Left ventricle myocardium superior (tissue), 1 donor: Measurements from ENCODE around the gene TXNDC12. TPM values are rescaled to one million over a fixed set of nuclear protein-coding genes. Genes with fewer than 3 reads are reported as not detected.
A peak's percentile ranks its signal among the peaks of the same experiment; 100 is the strongest.
"Not testable (repeated sequence)": the region's sequence is repeated elsewhere in the genome, so short reads cannot be mapped to it uniquely, and the experiment has no call there.

Source experiments
- ATAC-seq: fragments of 200-7000 bp; cut with Tn5 transposase; one replicate; pipeline ENCODE4 v1.9.1; 2020; ENCODE audit warnings: mild to moderate bottlenecking, moderate library complexity
- DNase-seq: peaks from one replicate; pipeline ENCODE4 v3.0.0-alpha.2; 2020
- intact Hi-C: fragments of 100-400 bp; cut with micrococcal nuclease; formaldehyde crosslinking; loops from one replicate; pipeline ENCODE4 v1.11.0; 2022
- long read RNA-seq: library from polyadenylated mRNA; unstranded; transcript quantifications from one replicate; pipeline ENCODE4 v2.0.0, GENCODE V29; 2021
- total RNA-seq: library from RNA; stranded (reverse); fragmentation: NEBNext Ultra II Directional; extraction: Animal tissue kit (Norgen Biotek cat#: 25700); gene quantifications from one replicate; pipeline ENCODE4 v1.2.1, GENCODE V29; 2021
- donor health status: DM: no; HTN: yes; CAD: no; lungs with severe emphysema.

The TXNDC12 gene
- 18.5 TPM for total RNA-seq
- long read RNA-seq, transcript TXNDC12-201 (7 exons, 2,396 nt), result major isoform, 35 of 37 reads
- long read RNA-seq, partial matches to known transcripts, result 0 of 37 reads
- long read RNA-seq, other reads (novel, unspliced or antisense), result 2 of 37 reads

GRCh38 chr1:52055066-52055865 lies at the start of gene TXNDC12:
Gene TXNDC12 (minus strand): TSS chr1:52055191. CDS start chr1:52055096, 95 bp downstream.
- ATAC-seq (peak; percentile 87), DNase-seq (peak; percentile 85)
- intact Hi-C loops, result no loop called here

- DNase-seq, result no peak
- ATAC-seq, result no peak
- intact Hi-C loops, result no loop called here
These were observed 47.5 kb upstream of the TXNDC12 start for GRCh38 chr1:52102336-52103013.

- intact Hi-C loops, result no loop called here
- ATAC-seq (no peak), DNase-seq (no peak)
These were observed 43.3 kb upstream of the TXNDC12 start for GRCh38 chr1:52098139-52098871.

- ATAC-seq, result no peak
- intact Hi-C loops, result no loop called here
- no peak for DNase-seq
These were observed 41.2 kb upstream of the TXNDC12 start for GRCh38 chr1:52096216-52096615.

- DNase-seq, ATAC-seq, intact Hi-C loops: not testable (repeated sequence)
These were observed 39.3 kb upstream of the TXNDC12 start for GRCh38 chr1:52094300-52094699.

- ATAC-seq, DNase-seq, intact Hi-C loops: not testable (repeated sequence)
These were observed 32.9 kb upstream of the TXNDC12 start for GRCh38 chr1:52087892-52088291.

- intact Hi-C loops, result no loop called here
- DNase-seq, result no peak
- no peak for ATAC-seq
These were observed 25.0 kb upstream of the TXNDC12 start for GRCh38 chr1:52080014-52080415.

GRCh38 chr1:52077277-52077676 lies 22.3 kb upstream of the TXNDC12 start:
- DNase-seq, ATAC-seq, intact Hi-C loops: not testable (repeated sequence)

- DNase-seq (no peak), ATAC-seq (no peak)
- intact Hi-C loops, result no loop called here
These were observed 17.3 kb upstream of the TXNDC12 start for GRCh38 chr1:52072291-52072690.

- intact Hi-C loops, result no loop called here
These were observed 15.7 kb upstream of the TXNDC12 start for GRCh38 chr1:52070704-52071103.

GRCh38 chr1:52063192-52063591 lies 8.2 kb upstream of the TXNDC12 start:
- no peak for ATAC-seq
- intact Hi-C loops, result no loop called here
- no peak for DNase-seq

More at GRCh38 chr1:52070704-52071103, 15.7 kb upstream of the TXNDC12 start:
- ATAC-seq (no peak), DNase-seq (no peak)

GRCh38 chr1:52060822-52061221 lies 5.8 kb upstream of the TXNDC12 start:
- ATAC-seq, result no peak
- intact Hi-C loops, result no loop called here
- DNase-seq, result no peak

GRCh38 chr1:52059888-52060287 lies 4.9 kb upstream of the TXNDC12 start:
- DNase-seq, result no peak
- intact Hi-C loops, result no loop called here
- no peak for ATAC-seq

- intact Hi-C loops, result no loop called here
- DNase-seq (no peak), ATAC-seq (no peak)
These were observed 4.3 kb upstream of the TXNDC12 start for GRCh38 chr1:52059321-52059720.

GRCh38 chr1:52057876-52058415 lies 3.0 kb upstream of the TXNDC12 start:
- no peak for ATAC-seq
- DNase-seq, result no peak
- intact Hi-C loops, result no loop called here

- intact Hi-C loops, result no loop called here
- no peak for ATAC-seq
- no peak for DNase-seq
These were observed 2.3 kb upstream of the TXNDC12 start for GRCh38 chr1:52057255-52057654.

- intact Hi-C loops, result no loop called here
- DNase-seq (no peak), ATAC-seq (no peak)
These were observed 1.9 kb upstream of the TXNDC12 start for GRCh38 chr1:52056937-52057231.

- intact Hi-C loops, result no loop called here
- ATAC-seq (peak; percentile 98), DNase-seq (peak; percentile 97)
These were observed 1.4 kb upstream of the TXNDC12 start, which contains the start of gene BTF3L4 for GRCh38 chr1:52056163-52056936. Gene BTF3L4 (plus strand): TSS chr1:52056295. CDS start chr1:52059848, 3,553 bp downstream.

- no peak for DNase-seq
- no peak for ATAC-seq
- intact Hi-C loops, result no loop called here
These were observed 823 bp upstream of the TXNDC12 start for GRCh38 chr1:52055866-52056162.
